ENCODE measurements around the gene GALNT17. TPM values are rescaled to one million over a fixed set of nuclear protein-coding genes. Genes with fewer than 3 reads are reported as not detected.

GALNT17 gene
- total RNA-seq, 2 donors from 2014 or later, result 0.82 to 4.0 TPM

GRCh38 chr7:71384094-71384493, 252.2 kb downstream of the GALNT17 start:
- no peak for TF ChIP-seq CTCF (IDR thresholded peaks at IDR 0.05)
- H3K27me3 ChIP-seq, result no peaks in the 10 kb centered on the region
- no peak overlapping the region for H3K27ac ChIP-seq
- no peaks in the 10 kb centered on the region for H3K36me3 ChIP-seq
- H3K9me3 ChIP-seq, result no peaks in the 10 kb centered on the region
- no peaks in the 10 kb centered on the region for H3K4me1 ChIP-seq
- DNase-seq (ENCODE audit: low spot score), result no peak
- no peak overlapping the region for H3K4me3 ChIP-seq

GRCh38 chr7:71385330-71385729, 253.4 kb downstream of the GALNT17 start:
- Histone ChIP-seq H3K4me1 (no peaks in the 10 kb centered on the region), H3K4me3 (no peak overlapping the region), H3K27me3 (no peaks in the 10 kb centered on the region), H3K27ac (no peak overlapping the region), H3K9me3 (no peaks in the 10 kb centered on the region), H3K36me3 (no peaks in the 10 kb centered on the region)
- TF ChIP-seq CTCF (IDR thresholded peaks at IDR 0.05), result no peak
- no peak for DNase-seq (ENCODE audit: low spot score)

DNA sequence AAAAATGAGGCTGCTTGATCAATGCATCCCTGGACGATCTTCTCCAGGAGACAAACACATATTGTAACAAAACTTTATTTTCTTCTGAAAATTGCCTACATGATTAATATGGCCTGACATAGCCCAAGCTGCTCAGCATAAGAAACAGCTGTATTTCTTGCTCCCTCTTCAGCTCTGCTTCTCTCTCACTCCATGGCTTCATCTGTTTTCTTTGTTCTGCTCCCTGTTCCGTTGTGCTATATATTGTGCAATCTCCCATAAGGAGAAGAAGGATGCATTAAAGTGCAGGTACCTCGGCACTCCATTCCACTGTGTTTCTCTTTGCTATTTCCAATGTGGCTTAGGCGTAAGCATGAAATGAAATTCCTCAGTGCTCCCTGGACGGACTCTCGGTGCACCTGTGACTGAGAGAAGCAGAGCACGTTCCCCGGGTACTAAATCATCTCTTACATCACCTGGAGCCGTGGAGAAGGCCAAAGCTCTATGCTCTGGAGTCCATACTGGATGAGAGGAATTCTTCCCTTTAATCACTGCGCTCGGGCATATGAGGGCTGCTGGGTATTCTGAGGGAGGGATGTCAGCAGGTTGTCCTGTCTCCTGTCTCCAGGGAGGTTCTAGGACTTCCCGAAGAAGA, 254.3 kb downstream of the GALNT17 start:
- no peaks in the 10 kb centered on the region for H3K9me3 ChIP-seq
- no peaks in the 10 kb centered on the region for H3K27me3 ChIP-seq
- no peak for TF ChIP-seq CTCF (IDR thresholded peaks at IDR 0.05)
- no peaks in the 10 kb centered on the region for H3K4me1 ChIP-seq
- DNase-seq (ENCODE audit: low spot score), result no peak
- no peaks in the 10 kb centered on the region for H3K36me3 ChIP-seq
- no peak overlapping the region for H3K4me3 ChIP-seq
- H3K27ac ChIP-seq, result no peak overlapping the region

DNA sequence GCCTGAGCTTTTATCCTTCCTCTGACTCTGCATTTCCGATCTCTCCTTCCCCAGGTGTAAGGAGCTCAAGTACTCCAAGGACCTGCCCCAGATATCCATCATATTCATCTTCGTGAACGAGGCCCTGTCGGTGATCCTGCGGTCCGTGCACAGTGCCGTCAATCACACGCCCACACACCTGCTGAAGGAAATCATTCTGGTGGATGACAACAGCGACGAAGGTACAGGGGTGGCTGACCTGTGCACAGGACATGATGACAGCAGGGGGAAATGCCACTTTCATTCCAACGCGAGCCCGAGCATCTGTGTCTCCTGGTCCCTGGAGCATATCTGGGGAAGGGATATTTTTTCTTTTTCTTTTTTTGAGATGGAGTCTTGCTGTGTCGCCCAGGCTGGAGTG, 256.2 kb downstream of the GALNT17 start:
- no peaks in the 10 kb centered on the region for H3K9me3 ChIP-seq
- no peaks in the 10 kb centered on the region for H3K36me3 ChIP-seq
- no peak overlapping the region for H3K4me3 ChIP-seq
- H3K4me1 ChIP-seq, result no peaks in the 10 kb centered on the region
- H3K27ac ChIP-seq, result no peak overlapping the region
- no peak for DNase-seq (ENCODE audit: low spot score)
- no peaks in the 10 kb centered on the region for H3K27me3 ChIP-seq
- no peak for TF ChIP-seq CTCF (IDR thresholded peaks at IDR 0.05)

- H3K4me3 ChIP-seq, result no peak overlapping the region
- H3K9me3 ChIP-seq, result no peaks in the 10 kb centered on the region
- no peak for TF ChIP-seq CTCF (IDR thresholded peaks at IDR 0.05)
- no peak overlapping the region for H3K27ac ChIP-seq
- no peak for DNase-seq (ENCODE audit: low spot score)
- no peaks in the 10 kb centered on the region for H3K36me3 ChIP-seq
- H3K4me1 ChIP-seq, result no peaks in the 10 kb centered on the region
- H3K27me3 ChIP-seq, result no peaks in the 10 kb centered on the region
These were observed 258.0 kb downstream of the GALNT17 start for GRCh38 chr7:71389976-71390375.

DNA sequence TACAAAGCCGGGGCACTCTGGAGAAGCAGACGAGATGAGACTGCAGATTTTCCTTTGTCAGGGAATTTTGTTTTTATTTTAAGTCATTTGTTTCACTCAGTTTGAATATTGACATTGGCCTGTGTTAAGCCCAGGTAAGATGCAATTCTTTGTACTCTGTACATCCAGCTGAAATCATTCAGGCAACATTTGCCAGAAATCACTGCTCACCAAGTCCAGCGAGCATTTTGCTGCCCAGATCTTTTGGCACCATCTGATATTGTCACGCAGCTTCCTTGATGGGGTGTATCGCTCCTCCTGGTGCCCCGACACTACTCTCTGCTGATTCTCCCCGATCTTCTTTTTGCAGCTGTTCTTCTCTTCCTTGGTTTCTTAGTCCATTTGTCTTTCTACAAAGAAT, 261.7 kb downstream of the GALNT17 start:
- no peaks in the 10 kb centered on the region for H3K4me1 ChIP-seq
- no peak for DNase-seq (ENCODE audit: low spot score)
- no peak overlapping the region for H3K27ac ChIP-seq
- H3K4me3 ChIP-seq, result no peak overlapping the region
- no peaks in the 10 kb centered on the region for H3K9me3 ChIP-seq
- no peak for TF ChIP-seq CTCF (IDR thresholded peaks at IDR 0.05)
- H3K36me3 ChIP-seq, result no peaks in the 10 kb centered on the region
- no peaks in the 10 kb centered on the region for H3K27me3 ChIP-seq
